Mesenchymal stem cell (in vitro differentiated cells and primary cell): ENCODE data around the gene NDUFS7.

ENCODE experiments used
- DNase-seq: peaks from one replicate; pipeline ENCODE4 v3.0.0-alpha.2; 2013
- H2AFZ ChIP-seq: one replicate; pipeline ENCODE4 v1.6.1; 2013; ENCODE audit warnings: low read depth, mild to moderate bottlenecking, control low read depth, inconsistent platforms, low read length, moderate library complexity
- H2AK5ac ChIP-seq: 2 replicates; pipeline ENCODE4 v1.6.1; 2013; ENCODE audit warnings: low read length, moderate library complexity, mild to moderate bottlenecking, inconsistent platforms; ENCODE audit not compliant: severe bottlenecking
- H2BK120ac ChIP-seq: one replicate; pipeline ENCODE4 v1.6.1; 2013; ENCODE audit warnings: low read depth, mild to moderate bottlenecking, inconsistent platforms, low read length, moderate library complexity
- H2BK12ac ChIP-seq, 2 experiments: one replicate each; pipeline ENCODE4 v1.6.1; 2013; ENCODE audit warnings: inconsistent platforms in 2 of 2, low read length in 2 of 2, mild to moderate bottlenecking in 2 of 2, moderate library complexity in 2 of 2, control low read depth in 1 of 2
- H2BK15ac ChIP-seq: one replicate; pipeline ENCODE4 v1.6.1; 2013; ENCODE audit warnings: mild to moderate bottlenecking, low read depth, inconsistent platforms; ENCODE audit not compliant: poor library complexity, severe bottlenecking
- H2BK5ac ChIP-seq: 2 replicates; pipeline ENCODE4 v1.6.1; 2013; ENCODE audit warnings: low read depth, mild to moderate bottlenecking, low read length, control low read depth, inconsistent platforms; ENCODE audit not compliant: poor library complexity, severe bottlenecking
- H3K14ac ChIP-seq, 2 experiments: one replicate each; pipeline ENCODE4 v1.6.1; 2013; ENCODE audit warnings: inconsistent platforms in 2 of 2, low read length in 2 of 2, control low read depth in 1 of 2, mild to moderate bottlenecking in 1 of 2, moderate library complexity in 1 of 2
- H3K18ac ChIP-seq, 2 experiments: one replicate each; pipeline ENCODE4 v1.6.1; 2013; ENCODE audit warnings: inconsistent platforms in 2 of 2, low read length in 2 of 2, control low read depth in 1 of 2, low read depth in 1 of 2, mild to moderate bottlenecking in 1 of 2
- H3K23ac ChIP-seq, 2 experiments: one replicate each; pipeline ENCODE4 v1.6.1; 2013; ENCODE audit warnings: inconsistent platforms in 2 of 2, low read length in 2 of 2, mild to moderate bottlenecking in 2 of 2, moderate library complexity in 2 of 2, control low read depth in 1 of 2
- H3K27ac ChIP-seq: 2 replicates; pipeline ENCODE4 v1.5.1; 2013; ENCODE audit warnings: mild to moderate bottlenecking, moderate library complexity, low read length, control low read depth, inconsistent platforms; ENCODE audit not compliant: poor library complexity, severe bottlenecking
- H3K27me3 ChIP-seq, 2 experiments: 2 replicates each; pipeline versions ENCODE4 v1.6.1 to v1.7.0; 2013; ENCODE audit warnings: low read length in 2 of 2, mild to moderate bottlenecking in 2 of 2, moderate library complexity in 2 of 2, control low read depth in 1 of 2, inconsistent platforms in 1 of 2; ENCODE audit not compliant: control insufficient read depth in 1 of 2, insufficient read depth in 1 of 2
- H3K36me3 ChIP-seq, 2 experiments: 2 replicates each; pipeline versions ENCODE4 v1.6.1 to v1.7.0; 2013; ENCODE audit warnings: low read length in 2 of 2, control low read depth in 1 of 2, inconsistent platforms in 1 of 2, low read depth in 1 of 2, mild to moderate bottlenecking in 1 of 2; ENCODE audit not compliant: insufficient read depth in 2 of 2, control insufficient read depth in 1 of 2
- H3K4ac ChIP-seq, 2 experiments: one replicate each; pipeline ENCODE4 v1.6.1; 2013; ENCODE audit warnings: inconsistent platforms in 2 of 2, low read length in 2 of 2, mild to moderate bottlenecking in 2 of 2, moderate library complexity in 2 of 2, control low read depth in 1 of 2, low read depth in 1 of 2
- H3K4me1 ChIP-seq: 2 replicates; pipeline ENCODE4 v1.6.1; 2013; ENCODE audit warnings: low read depth, low read length, control low read depth; ENCODE audit not compliant: control insufficient read depth, insufficient read depth
- H3K4me2 ChIP-seq: 2 replicates; pipeline ENCODE4 v1.6.1; 2013; ENCODE audit warnings: low read length, mild to moderate bottlenecking, inconsistent platforms; ENCODE audit not compliant: poor library complexity, severe bottlenecking
- H3K4me3 ChIP-seq, 2 experiments: 2 replicates each; pipeline versions ENCODE4 v1.5.1 to v1.7.0; 2013; ENCODE audit warnings: low read length in 2 of 2, mild to moderate bottlenecking in 2 of 2, control low read depth in 1 of 2, low read depth in 1 of 2; ENCODE audit not compliant: insufficient read depth in 1 of 2
- H3K79me1 ChIP-seq: replicated peaks from 2 replicates; pipeline ENCODE4 v1.6.1; 2013; ENCODE audit warnings: mild to moderate bottlenecking, control low read depth, low read length, inconsistent platforms; ENCODE audit not compliant: poor library complexity, severe bottlenecking
- H3K9ac ChIP-seq: 2 replicates; pipeline ENCODE4 v1.7.0; 2013; ENCODE audit warnings: mild to moderate bottlenecking, low read length, moderate library complexity
- H3K9me3 ChIP-seq: 2 replicates; pipeline ENCODE4 v1.7.0; 2013; ENCODE audit warnings: mild to moderate bottlenecking, low read length; ENCODE audit not compliant: control insufficient read depth
- H4K8ac ChIP-seq: one replicate; pipeline ENCODE4 v1.6.1; 2013; ENCODE audit warnings: inconsistent platforms, mild to moderate bottlenecking, low read length, moderate library complexity
- H4K91ac ChIP-seq: one replicate; pipeline ENCODE4 v1.6.1; 2013; ENCODE audit warnings: mild to moderate bottlenecking, low read length, inconsistent platforms
- WGBS: methylation state at CpG from one replicate; pipeline ENCODE4 v1.1.7; 2013; ENCODE audit warnings: mixed read lengths; 5-methylcytosine and 5-hydroxymethylcytosine counted together

Gene NDUFS7

DNA sequence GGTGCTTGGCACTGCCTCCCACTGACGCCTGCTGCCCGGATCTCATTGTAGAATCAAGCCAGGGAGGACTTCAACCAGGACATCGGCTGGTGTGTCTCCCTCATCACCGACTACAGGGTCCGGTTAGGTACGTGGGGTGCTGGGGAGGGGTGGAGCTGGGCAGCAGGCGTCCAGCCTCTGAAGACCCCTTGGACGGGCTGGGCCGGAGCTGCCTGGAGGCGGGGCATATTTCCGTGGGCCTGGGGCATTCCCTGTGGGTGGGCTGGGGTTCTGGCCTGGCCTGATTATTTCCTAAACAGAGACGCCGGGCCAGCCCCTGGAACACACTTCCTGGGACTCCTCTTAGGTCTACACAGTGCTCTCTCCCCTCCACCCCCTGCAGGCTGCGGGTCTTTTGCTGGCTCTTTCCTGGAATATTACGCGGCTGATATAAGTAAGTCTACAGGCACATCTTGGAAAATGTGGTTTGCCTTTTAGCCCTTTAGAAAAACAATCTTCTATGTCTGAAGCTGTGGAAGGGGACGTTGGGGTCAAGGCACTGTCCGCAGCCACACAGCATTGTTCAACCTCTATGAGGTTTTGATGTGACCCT, 14.4 kb upstream of the NDUFS7 start:
- no peak overlapping the region for H3K4me3 ChIP-seq
- H3K36me3 ChIP-seq: peaks cover 79 to 90% of the 10 kb centered on the region in 2 experiments
- 96% methylated on average over 18 of the region's 18 CpGs for WGBS
- no peak overlapping the region for H3K14ac ChIP-seq
- H3K4me2 ChIP-seq: no peak overlapping the region
- no peak overlapping the region for H3K4ac ChIP-seq
- DNase-seq: no peak
- H3K9me3 ChIP-seq: no peaks in the 10 kb centered on the region
- peaks cover 24% of the 10 kb centered on the region for H3K79me1 ChIP-seq
- no peaks in the 10 kb centered on the region for H3K27me3 ChIP-seq
- no peak overlapping the region for H2BK15ac ChIP-seq
- no peak overlapping the region for H3K9ac ChIP-seq
- H2BK5ac ChIP-seq: no peak overlapping the region
- H3K18ac ChIP-seq: no peak overlapping the region
- H3K4me1 ChIP-seq: peaks cover 18% of the 10 kb centered on the region
- H2AFZ ChIP-seq: no peak overlapping the region
- no peak overlapping the region for H2BK12ac ChIP-seq
- H3K27ac ChIP-seq: no peak overlapping the region
- no peak overlapping the region for H2AK5ac ChIP-seq
- H3K23ac ChIP-seq: no peak overlapping the region
- H2BK120ac ChIP-seq: no peak overlapping the region
- H4K91ac ChIP-seq: no peak overlapping the region
- no peak overlapping the region for H4K8ac ChIP-seq

DNA sequence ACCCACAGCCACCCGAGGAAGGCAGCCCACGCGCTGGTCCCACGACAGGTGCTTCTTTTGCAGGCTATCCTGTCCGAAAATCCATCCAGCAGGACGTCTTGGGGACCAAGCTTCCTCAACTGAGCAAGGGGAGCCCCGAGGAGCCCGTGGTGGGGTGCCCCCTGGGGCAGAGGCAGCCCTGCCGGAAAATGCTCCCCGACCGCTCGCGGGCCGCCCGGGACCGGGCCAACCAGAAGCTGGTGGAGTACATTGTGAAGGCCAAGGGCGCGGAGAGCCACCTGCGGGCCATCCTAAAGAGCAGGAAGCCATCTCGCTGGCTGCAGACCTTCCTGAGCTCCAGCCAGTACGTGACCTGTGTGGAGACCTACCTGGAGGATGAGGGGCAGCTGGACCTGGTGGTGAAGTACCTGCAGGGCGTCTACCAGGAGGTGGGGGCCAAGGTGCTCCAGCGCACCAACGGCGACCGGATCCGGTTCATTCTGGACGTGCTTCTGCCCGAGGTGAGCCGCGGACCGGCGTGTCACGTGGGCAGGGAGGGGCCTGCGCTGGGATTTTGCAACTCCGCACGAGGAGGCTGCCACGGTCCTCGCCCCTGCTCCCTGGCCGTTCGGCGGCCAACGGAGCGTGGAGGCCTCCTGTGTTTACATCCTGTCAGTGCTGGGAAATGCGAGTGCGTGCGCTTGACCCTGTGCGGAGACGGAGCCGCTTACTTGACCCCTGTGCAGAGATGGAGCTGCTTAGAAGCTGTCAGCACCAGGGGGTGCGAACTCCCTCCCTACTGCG, 12.9 kb upstream of the NDUFS7 start:
- no peak overlapping the region for H3K27ac ChIP-seq
- H4K91ac ChIP-seq: no peak overlapping the region
- H3K18ac ChIP-seq: no peak overlapping the region
- no peak overlapping the region for H2BK120ac ChIP-seq
- no peak overlapping the region for H2AFZ ChIP-seq
- no peak overlapping the region for H3K14ac ChIP-seq
- H3K4me2 ChIP-seq: no peak overlapping the region
- H3K79me1 ChIP-seq: peaks cover 22% of the 10 kb centered on the region
- H3K4ac ChIP-seq: no peak overlapping the region
- 93% methylated on average over 52 of the region's 52 CpGs for WGBS
- no peak overlapping the region for H2BK5ac ChIP-seq
- H2BK15ac ChIP-seq: no peak overlapping the region
- no peak overlapping the region for H3K23ac ChIP-seq
- no peak overlapping the region for H3K4me3 ChIP-seq
- H3K36me3 ChIP-seq: peaks cover 73 to 80% of the 10 kb centered on the region in 2 experiments
- no peak overlapping the region for H4K8ac ChIP-seq
- no peaks in the 10 kb centered on the region for H3K27me3 ChIP-seq
- no peak overlapping the region for H2BK12ac ChIP-seq
- no peak for DNase-seq
- peaks cover 18% of the 10 kb centered on the region for H3K4me1 ChIP-seq
- no peak overlapping the region for H2AK5ac ChIP-seq
- H3K9ac ChIP-seq: no peak overlapping the region
- H3K9me3 ChIP-seq: no peaks in the 10 kb centered on the region

DNA sequence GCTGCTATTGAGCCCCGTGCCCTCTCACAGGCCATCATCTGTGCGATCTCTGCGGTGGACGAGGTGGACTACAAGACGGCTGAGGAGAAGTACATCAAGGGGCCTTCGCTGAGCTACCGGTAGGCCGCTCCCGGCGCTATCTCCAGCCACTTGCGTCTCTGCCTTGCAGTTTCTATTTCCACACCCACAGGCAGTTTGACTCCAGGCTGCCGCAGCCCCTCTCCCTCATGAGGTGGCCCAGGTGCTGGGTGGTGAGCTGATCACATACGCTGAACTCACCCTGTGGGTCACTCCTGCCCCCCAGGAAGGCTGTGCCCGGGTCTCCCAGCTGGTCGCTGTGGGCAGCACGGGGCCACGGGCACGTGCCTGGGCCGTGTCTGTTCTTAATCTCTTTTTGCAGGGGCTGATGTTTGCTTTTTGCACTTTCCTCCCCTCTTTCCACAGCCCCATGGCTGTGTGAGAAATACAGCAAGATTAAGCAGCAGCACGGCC, 10.6 kb upstream of the NDUFS7 start:
- no peaks in the 10 kb centered on the region for H3K9me3 ChIP-seq
- peaks cover 71 to 72% of the 10 kb centered on the region in 2 experiments for H3K36me3 ChIP-seq
- H2AFZ ChIP-seq: no peak overlapping the region
- peaks cover 17% of the 10 kb centered on the region for H3K79me1 ChIP-seq
- H2BK120ac ChIP-seq: no peak overlapping the region
- no peak overlapping the region for H3K9ac ChIP-seq
- H3K4me3 ChIP-seq: no peak overlapping the region
- H2BK15ac ChIP-seq: no peak overlapping the region
- H3K4me2 ChIP-seq: no peak overlapping the region
- H3K4ac ChIP-seq: no peak overlapping the region
- no peak for DNase-seq
- 97% methylated on average over 20 of the region's 20 CpGs for WGBS
- H3K14ac ChIP-seq: no peak overlapping the region
- no peak overlapping the region for H3K18ac ChIP-seq
- H2BK12ac ChIP-seq: no peak overlapping the region
- H2BK5ac ChIP-seq: no peak overlapping the region
- H3K27ac ChIP-seq: no peak overlapping the region
- H3K4me1 ChIP-seq: peaks cover 23% of the 10 kb centered on the region
- no peaks in the 10 kb centered on the region for H3K27me3 ChIP-seq
- H4K91ac ChIP-seq: no peak overlapping the region
- H2AK5ac ChIP-seq: no peak overlapping the region
- no peak overlapping the region for H4K8ac ChIP-seq
- no peak overlapping the region for H3K23ac ChIP-seq

DNA sequence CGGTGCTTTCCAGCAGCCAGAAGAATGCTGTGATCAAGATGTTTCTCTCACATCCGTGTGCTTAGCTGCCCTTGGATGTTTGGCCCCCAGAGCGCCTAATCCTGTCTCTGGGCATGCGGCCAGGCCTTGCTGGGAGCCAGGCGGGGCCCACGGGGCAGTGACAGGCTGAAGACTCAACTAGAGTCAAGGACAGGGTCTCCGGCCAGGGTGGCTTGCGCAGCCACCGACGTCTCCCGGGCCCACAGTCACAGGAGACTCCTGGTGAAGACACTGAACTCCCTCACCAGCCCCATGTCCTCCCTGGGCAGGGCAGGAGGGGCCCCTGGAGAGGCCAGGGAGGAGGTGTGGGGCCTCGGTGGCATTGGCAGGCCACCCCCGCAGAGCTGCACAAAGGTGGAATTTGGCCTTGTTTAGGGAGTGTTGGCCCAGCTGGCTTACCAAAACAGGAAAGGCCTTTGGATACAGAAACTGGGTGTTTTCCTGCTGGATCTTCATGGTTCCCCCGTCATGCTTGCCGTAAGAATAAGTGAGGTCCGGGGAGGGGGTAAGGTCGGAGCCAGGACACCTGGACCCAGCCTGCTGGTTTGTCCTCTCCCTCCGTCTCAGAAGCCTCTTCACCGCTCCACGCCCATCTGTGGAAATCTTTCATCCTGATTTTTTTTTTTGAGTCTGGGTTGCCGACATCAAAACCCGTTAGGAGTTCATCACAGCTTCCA, 10.0 kb upstream of the NDUFS7 start:
- Histone ChIP-seq H3K79me1 (peaks cover 19% of the 10 kb centered on the region), H3K27ac (no peak overlapping the region), H3K4me1 (peaks cover 23% of the 10 kb centered on the region), H3K9ac (no peak overlapping the region), H3K27me3 (no peaks in the 10 kb centered on the region), H3K36me3 (peaks cover 67 to 70% of the 10 kb centered on the region in 2 experiments), H2BK12ac (no peak overlapping the region), H3K4me3 (no peak overlapping the region), H2AFZ (no peak overlapping the region), H2BK15ac (no peak overlapping the region), H4K91ac (no peak overlapping the region), H3K14ac (no peak overlapping the region), H2BK120ac (no peak overlapping the region), H2AK5ac (no peak overlapping the region), H3K9me3 (no peaks in the 10 kb centered on the region), H2BK5ac (no peak overlapping the region), H3K4ac (no peak overlapping the region), H3K23ac (no peak overlapping the region), H3K4me2 (no peak overlapping the region), H4K8ac (no peak overlapping the region), H3K18ac (no peak overlapping the region)
- DNase-seq: no peak
- WGBS: 96% methylated on average over 22 of the region's 22 CpGs
